ENCODE data around the gene ANKRA2. TPM values are rescaled to one million over a fixed set of nuclear protein-coding genes. Genes with fewer than 3 reads are reported as not detected.
A peak's percentile ranks its signal among the peaks of the same experiment; 100 is the strongest.

The ANKRA2 gene
- total and polyA plus RNA-seq, 9 of the 15 experiments (the other 6 are each of a cell fraction or from before 2014, with no cell fraction given) = 7.9 to 28.7 (median 12.8) TPM

DNA sequence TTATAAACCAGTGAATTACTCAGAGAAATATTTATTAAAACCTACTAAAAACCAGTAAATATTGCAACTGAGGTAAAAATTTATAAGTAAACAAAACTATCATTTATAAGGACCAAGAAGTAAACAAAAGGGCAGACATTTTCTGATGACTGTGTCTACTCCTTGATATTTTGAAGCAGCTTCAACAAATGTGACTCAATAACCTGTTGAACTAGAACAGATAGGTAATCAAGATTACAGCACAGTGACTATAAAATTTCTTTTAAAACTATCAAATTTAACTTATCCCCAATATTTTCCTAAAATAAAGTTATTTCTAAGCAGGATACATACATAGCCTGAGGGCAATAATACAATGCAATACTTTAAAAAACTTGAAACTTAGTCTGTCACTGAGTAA is 12.8 kb downstream of the ANKRA2 start:
- ChIA-PET POLR2A (no interaction called here), CTCF (ENCODE audit: low intra/inter-chr PET ratio) (no interaction called here)
- BruUV-seq (replicated peaks) = no TSS peak
- TF ChIP-seq, protein P1, sequence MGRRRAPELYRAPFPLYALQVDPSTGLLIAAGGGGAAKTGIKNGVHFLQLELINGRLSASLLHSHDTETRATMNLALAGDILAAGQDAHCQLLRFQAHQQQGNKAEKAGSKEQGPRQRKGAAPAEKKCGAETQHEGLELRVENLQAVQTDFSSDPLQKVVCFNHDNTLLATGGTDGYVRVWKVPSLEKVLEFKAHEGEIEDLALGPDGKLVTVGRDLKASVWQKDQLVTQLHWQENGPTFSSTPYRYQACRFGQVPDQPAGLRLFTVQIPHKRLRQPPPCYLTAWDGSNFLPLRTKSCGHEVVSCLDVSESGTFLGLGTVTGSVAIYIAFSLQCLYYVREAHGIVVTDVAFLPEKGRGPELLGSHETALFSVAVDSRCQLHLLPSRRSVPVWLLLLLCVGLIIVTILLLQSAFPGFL (CRISPR knock-in tag; IDR thresholded peaks at IDR 0.05) = no peak
- TF ChIP-seq L3MBTL2 (IDR thresholded peaks at IDR 0.05) (no peak), ZC3H11A (IDR thresholded peaks at IDR 0.05; ENCODE audit: low read depth, low read length) (no peak), TCF15 (CRISPR knock-in tag; IDR thresholded peaks at IDR 0.05) (no peak), RERE (CRISPR knock-in tag; IDR thresholded peaks at IDR 0.05; ENCODE audit: borderline replicate concordance) (no peak), LARP7 (IDR thresholded peaks at IDR 0.05) (no peak), BRF1 (IDR thresholded peaks at IDR 0.05; ENCODE audit: borderline replicate concordance, extremely low read depth, insufficient read length) (no peak), PPARD (CRISPR knock-in tag; IDR thresholded peaks at IDR 0.05) (no peak), TAF7 (tag; IDR thresholded peaks at IDR 0.05) (no peak), U2AF1 (optimal IDR thresholded peaks at IDR 0.05; ENCODE audit: low read depth, low read length) (no peak), TAF1 (IDR thresholded peaks at IDR 0.05; ENCODE audit: control insufficient read depth, extremely low read depth, insufficient read depth, low read length, severe bottlenecking) (no peak), ZNF232 (CRISPR knock-in tag; IDR thresholded peaks at IDR 0.05) (no peak), FOXA3 (CRISPR knock-in tag; conservative IDR thresholded peaks at IDR 0.05 in 1 of 2, IDR thresholded peaks at IDR 0.05 in 1 of 2) (no peak), RBM14 (IDR thresholded peaks at IDR 0.05; ENCODE audit: borderline replicate concordance, insufficient read depth, low read depth, low read length) (no peak)
- TF ChIP-seq, protein P2, sequence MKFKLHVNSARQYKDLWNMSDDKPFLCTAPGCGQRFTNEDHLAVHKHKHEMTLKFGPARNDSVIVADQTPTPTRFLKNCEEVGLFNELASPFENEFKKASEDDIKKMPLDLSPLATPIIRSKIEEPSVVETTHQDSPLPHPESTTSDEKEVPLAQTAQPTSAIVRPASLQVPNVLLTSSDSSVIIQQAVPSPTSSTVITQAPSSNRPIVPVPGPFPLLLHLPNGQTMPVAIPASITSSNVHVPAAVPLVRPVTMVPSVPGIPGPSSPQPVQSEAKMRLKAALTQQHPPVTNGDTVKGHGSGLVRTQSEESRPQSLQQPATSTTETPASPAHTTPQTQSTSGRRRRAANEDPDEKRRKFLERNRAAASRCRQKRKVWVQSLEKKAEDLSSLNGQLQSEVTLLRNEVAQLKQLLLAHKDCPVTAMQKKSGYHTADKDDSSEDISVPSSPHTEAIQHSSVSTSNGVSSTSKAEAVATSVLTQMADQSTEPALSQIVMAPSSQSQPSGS (CRISPR knock-in tag; IDR thresholded peaks at IDR 0.05) = no peak

More for the DNA sequence above, 12.8 kb downstream of the ANKRA2 start:
- Histone ChIP-seq H3K9me1 (ENCODE audit: control insufficient read depth, insufficient read depth, low read length) (no peaks in the 10 kb centered on the region), H3K36me3 (ENCODE audit: control insufficient read depth, insufficient read depth, low read length) (peaks cover 18% of the 10 kb centered on the region; the same call in 1 of the 3 replicates), H3K27ac (ENCODE audit: extremely low read depth, low read depth, low read length) (no peak overlapping the region), H4K20me1 (replicated peaks; ENCODE audit: control insufficient read depth, insufficient read depth, low read length) (no peaks in the 10 kb centered on the region), H3K4me3 (no peak overlapping the region), H3K27me3 (ENCODE audit: control insufficient read depth in 2 of 2, insufficient read depth in 2 of 2, low read length in 2 of 2) (no peaks in the 10 kb centered on the region), H3K79me2 (ENCODE audit: control insufficient read depth, insufficient read depth, low read length) (no peaks in the 10 kb centered on the region), H2AFZ (ENCODE audit: low read depth, low read length) (no peak overlapping the region), H3K4me2 (ENCODE audit: insufficient read depth, low read length) (no peak overlapping the region), H3K9me3 (replicated peaks; ENCODE audit: control insufficient read depth, insufficient read depth, low read depth, low read length) (no peaks in the 10 kb centered on the region), H3K9ac (ENCODE audit: insufficient read depth in 1 of 2, low read depth in 2 of 2, low read length in 2 of 2) (no peak overlapping the region), H3K4me1 (replicated peaks in 1 of 2; ENCODE audit: control insufficient read depth in 2 of 2, insufficient read depth in 2 of 2, low read length in 2 of 2) (no peaks in the 10 kb centered on the region; a peak in 1 of 5 replicates)
- no peak for ATAC-seq
- DNase-seq (ENCODE audit: extremely low read depth in 1 of 4, low spot score in 3 of 4) = no peak
- intact Hi-C loops (cut with micrococcal nuclease) = no loop called here
- in situ Hi-C loops (cut with MboI) = no loop called here
- peak; percentile 32 for FAIRE-seq
